SJSA1 (cell line): Measurements from ENCODE around the gene MFSD6. TPM values are rescaled to one million over a fixed set of nuclear protein-coding genes. Genes with fewer than 3 reads are reported as not detected.

Source experiments
- DNase-seq, 2 experiments: peaks; one replicate each; pipeline ENCODE4 v3.0.0-alpha.2; 2015 to 2020; ENCODE audit warnings: low spot score in 2 of 2, low read depth in 1 of 2
- H3K27ac ChIP-seq: fragments of 250-450 bp; sonication (Bioruptor Pico); 2 replicates; pipeline ENCODE4 v1.5.1; 2020; ENCODE audit warnings: mild to moderate bottlenecking, moderate library complexity
- H3K27me3 ChIP-seq: fragments of 250-450 bp; sonication (Bioruptor Pico); replicated peaks from 2 replicates; pipeline ENCODE4 v1.5.1; 2020; ENCODE audit warnings: mild to moderate bottlenecking, moderate library complexity
- H3K36me3 ChIP-seq: fragments of 250-450 bp; sonication (Bioruptor Pico); 2 replicates; pipeline ENCODE4 v1.5.1; 2020; ENCODE audit warnings: mild to moderate bottlenecking
- H3K4me1 ChIP-seq: fragments of 250-450 bp; sonication (Bioruptor Pico); replicated peaks from 2 replicates; pipeline ENCODE4 v1.6.1; 2021; ENCODE audit warnings: mild to moderate bottlenecking
- H3K4me3 ChIP-seq: fragments of 250-450 bp; sonication (Bioruptor Pico); 2 replicates; pipeline ENCODE4 v1.5.1; 2020; ENCODE audit warnings: mild to moderate bottlenecking
- H3K9me3 ChIP-seq: fragments of 250-450 bp; sonication (Bioruptor Pico); replicated peaks from 2 replicates; pipeline ENCODE4 v1.5.1; 2020; ENCODE audit warnings: mild to moderate bottlenecking
- total RNA-seq: library from RNA; depleted of rRNA; stranded (reverse); fragments of >200 nt; shearing (Covaris generic); gene quantifications from 2 replicates; pipeline ENCODE4 v1.2.3, GENCODE V29; 2014

MFSD6 gene
- total RNA-seq, 1 experiment from 2014 or later: 2.8 TPM

GRCh38 chr2:190468814-190469569, 60.8 kb downstream of the MFSD6 start:
- Histone ChIP-seq H3K9me3 (no peaks in the 10 kb centered on the region), H3K4me1 (peaks cover 60% of the 10 kb centered on the region), H3K27me3 (no peaks in the 10 kb centered on the region), H3K36me3 (no peaks in the 10 kb centered on the region; the same call in 1 of the 2 replicates), H3K27ac (peak overlapping the region; percentile 69), H3K4me3 (no peak overlapping the region)
- peak; percentile 80 to 95 for DNase-seq

GRCh38 chr2:190469771-190470170, 61.6 kb downstream of the MFSD6 start:
- H3K4me1 ChIP-seq: peaks cover 52% of the 10 kb centered on the region
- H3K9me3 ChIP-seq: no peaks in the 10 kb centered on the region
- peak overlapping the region; percentile 69 for H3K27ac ChIP-seq
- H3K27me3 ChIP-seq: no peaks in the 10 kb centered on the region
- no peaks in the 10 kb centered on the region; the same call in 1 of the 2 replicates for H3K36me3 ChIP-seq
- DNase-seq: peak in 1 of 2 experiments; percentile 48
- no peak overlapping the region for H3K4me3 ChIP-seq

GRCh38 chr2:190470256-190470826, 62.2 kb downstream of the MFSD6 start:
- Histone ChIP-seq H3K4me1 (peaks cover 47% of the 10 kb centered on the region), H3K9me3 (no peaks in the 10 kb centered on the region), H3K4me3 (no peak overlapping the region), H3K27ac (peak overlapping the region; percentile 69), H3K36me3 (no peaks in the 10 kb centered on the region; the same call in 1 of the 2 replicates), H3K27me3 (no peaks in the 10 kb centered on the region)
- no peak for DNase-seq

- no peaks in the 10 kb centered on the region for H3K9me3 ChIP-seq
- no peaks in the 10 kb centered on the region for H3K4me1 ChIP-seq
- no peaks in the 10 kb centered on the region for H3K27me3 ChIP-seq
- H3K27ac ChIP-seq: no peak overlapping the region
- DNase-seq: no peak
- no peak overlapping the region for H3K4me3 ChIP-seq
- no peaks in the 10 kb centered on the region for H3K36me3 ChIP-seq
Observed at GRCh38 chr2:190477661-190478454, 69.7 kb downstream of the MFSD6 start.

GRCh38 chr2:190478572-190479195, 70.5 kb downstream of the MFSD6 start:
- no peaks in the 10 kb centered on the region for H3K36me3 ChIP-seq
- H3K27ac ChIP-seq: no peak overlapping the region
- no peak for DNase-seq
- no peak overlapping the region for H3K4me3 ChIP-seq
- H3K9me3 ChIP-seq: no peaks in the 10 kb centered on the region
- H3K27me3 ChIP-seq: no peaks in the 10 kb centered on the region
- H3K4me1 ChIP-seq: no peaks in the 10 kb centered on the region

GRCh38 chr2:190481339-190481738, 73.2 kb downstream of the MFSD6 start:
- Histone ChIP-seq H3K36me3 (no peaks in the 10 kb centered on the region), H3K27ac (no peak overlapping the region), H3K4me3 (no peak overlapping the region), H3K9me3 (no peaks in the 10 kb centered on the region), H3K4me1 (no peaks in the 10 kb centered on the region), H3K27me3 (no peaks in the 10 kb centered on the region; the same call in 1 of the 2 replicates)
- DNase-seq: no peak

GRCh38 chr2:190482451-190482850, 74.3 kb downstream of the MFSD6 start:
- H3K4me1 ChIP-seq: no peaks in the 10 kb centered on the region
- no peak overlapping the region for H3K4me3 ChIP-seq
- H3K27ac ChIP-seq: no peak overlapping the region
- H3K27me3 ChIP-seq: no peaks in the 10 kb centered on the region; the same call in 1 of the 2 replicates
- no peak for DNase-seq
- H3K36me3 ChIP-seq: no peaks in the 10 kb centered on the region
- no peaks in the 10 kb centered on the region for H3K9me3 ChIP-seq

- no peaks in the 10 kb centered on the region for H3K9me3 ChIP-seq
- no peaks in the 10 kb centered on the region for H3K4me1 ChIP-seq
- no peaks in the 10 kb centered on the region; the same call in 1 of the 2 replicates for H3K27me3 ChIP-seq
- H3K36me3 ChIP-seq: no peaks in the 10 kb centered on the region
- no peak overlapping the region for H3K27ac ChIP-seq
- DNase-seq: no peak
- H3K4me3 ChIP-seq: no peak overlapping the region
Observed at GRCh38 chr2:190486037-190486623, 78.0 kb downstream of the MFSD6 start.

GRCh38 chr2:190488516-190489233, 80.5 kb downstream of the MFSD6 start:
- Histone ChIP-seq H3K4me3 (no peak overlapping the region), H3K4me1 (no peaks in the 10 kb centered on the region), H3K27ac (no peak overlapping the region), H3K9me3 (no peaks in the 10 kb centered on the region; the same call in 1 of the 2 replicates), H3K27me3 (no peaks in the 10 kb centered on the region; the same call in 1 of the 2 replicates), H3K36me3 (no peaks in the 10 kb centered on the region)
- no peak for DNase-seq

GRCh38 chr2:190489475-190489874, 81.3 kb downstream of the MFSD6 start:
- no peak for DNase-seq
- Histone ChIP-seq H3K4me3 (no peak overlapping the region), H3K4me1 (no peaks in the 10 kb centered on the region), H3K27me3 (no peaks in the 10 kb centered on the region; the same call in 1 of the 2 replicates), H3K27ac (no peak overlapping the region), H3K36me3 (no peaks in the 10 kb centered on the region), H3K9me3 (no peaks in the 10 kb centered on the region; the same call in 1 of the 2 replicates)

GRCh38 chr2:190490502-190490901, 82.3 kb downstream of the MFSD6 start:
- no peak for DNase-seq
- no peaks in the 10 kb centered on the region; the same call in 1 of the 2 replicates for H3K27me3 ChIP-seq
- H3K27ac ChIP-seq: no peak overlapping the region
- H3K9me3 ChIP-seq: no peaks in the 10 kb centered on the region; the same call in 1 of the 2 replicates
- H3K4me3 ChIP-seq: no peak overlapping the region
- H3K4me1 ChIP-seq: no peaks in the 10 kb centered on the region
- H3K36me3 ChIP-seq: no peaks in the 10 kb centered on the region

GRCh38 chr2:190493095-190493494, 84.9 kb downstream of the MFSD6 start:
- H3K27me3 ChIP-seq: no peaks in the 10 kb centered on the region
- H3K36me3 ChIP-seq: no peaks in the 10 kb centered on the region
- no peak overlapping the region for H3K4me3 ChIP-seq
- no peak for DNase-seq
- H3K9me3 ChIP-seq: no peaks in the 10 kb centered on the region; the same call in 1 of the 2 replicates
- H3K27ac ChIP-seq: no peak overlapping the region
- H3K4me1 ChIP-seq: no peaks in the 10 kb centered on the region
